Globus pallidus (tissue), 1 donor: ENCODE measurements around the gene RAB33B.
"Not testable (repeated sequence)": the region's sequence is repeated elsewhere in the genome, so short reads cannot be mapped to it uniquely, and the experiment has no call there.

Experiments
- DNase-seq: peaks from one replicate; pipeline ENCODE4 v3.0.0-alpha.2; 2015; ENCODE audit warnings: low spot score

Gene RAB33B

GRCh38 chr4:139454111-139455045, at the start of gene RAB33B:
Gene RAB33B (plus strand): TSS chr4:139454121. CDS start chr4:139454196, 75 bp downstream.
- DNase-seq, result no peak

- no peak for DNase-seq
These were observed 43.6 kb upstream of the RAB33B start for GRCh38 chr4:139410312-139410711.

GRCh38 chr4:139414671-139415210, 39.2 kb upstream of the RAB33B start:
- DNase-seq, result not testable (repeated sequence)

- peak; percentile 31 for DNase-seq
These were observed 37.7 kb upstream of the RAB33B start for GRCh38 chr4:139416073-139416673.

GRCh38 chr4:139419388-139419914, 34.5 kb upstream of the RAB33B start:
- DNase-seq, result peak; percentile 69

GRCh38 chr4:139420652-139421051, 33.3 kb upstream of the RAB33B start:
- no peak for DNase-seq

- no peak for DNase-seq
These were observed 17.8 kb upstream of the RAB33B start for GRCh38 chr4:139436122-139436521.

- no peak for DNase-seq
These were observed 15.8 kb upstream of the RAB33B start for GRCh38 chr4:139438141-139438540.

GRCh38 chr4:139441029-139441428, 12.9 kb upstream of the RAB33B start:
- DNase-seq, result no peak

GRCh38 chr4:139443661-139444060, 10.3 kb upstream of the RAB33B start:
- DNase-seq, result no peak

- not testable (repeated sequence) for DNase-seq
These were observed 9.0 kb upstream of the RAB33B start for GRCh38 chr4:139444881-139445280.

GRCh38 chr4:139447078-139447477, 6.8 kb upstream of the RAB33B start:
- not testable (repeated sequence) for DNase-seq

GRCh38 chr4:139450586-139450985, 3.3 kb upstream of the RAB33B start:
- DNase-seq, result no peak

- DNase-seq, result no peak
These were observed 1.9 kb upstream of the RAB33B start for GRCh38 chr4:139451997-139452396.

- DNase-seq, result no peak
These were observed 915 bp upstream of the RAB33B start for GRCh38 chr4:139453041-139453370.

- peak; percentile 90 for DNase-seq
These were observed 380 bp upstream of the RAB33B start for GRCh38 chr4:139453371-139454110.

- no peak for DNase-seq
These were observed 1.2 kb downstream of the RAB33B start for GRCh38 chr4:139455126-139455538.

GRCh38 chr4:139457318-139457717, 3.4 kb downstream of the RAB33B start:
- DNase-seq, result no peak

GRCh38 chr4:139458543-139458942, 4.6 kb downstream of the RAB33B start:
- no peak for DNase-seq

- DNase-seq, result no peak
These were observed 5.1 kb downstream of the RAB33B start for GRCh38 chr4:139458999-139459398.

GRCh38 chr4:139460565-139460964, 6.6 kb downstream of the RAB33B start:
- no peak for DNase-seq

- DNase-seq, result no peak
These were observed 7.2 kb downstream of the RAB33B start for GRCh38 chr4:139461022-139461628.
